HepG2 (cell line): ENCODE data around the gene LAMTOR1. TPM values are rescaled to one million over a fixed set of nuclear protein-coding genes. Genes with fewer than 3 reads are reported as not detected.

Source experiments
- ATAC-seq: fragments of 200-7000 bp; cut with Tn5 transposase; 3 replicates; pipeline ENCODE4 v1.9.1; 2020; ENCODE audit warnings: mild to moderate bottlenecking, moderate library complexity
- BruUV-seq: library from RNA; stranded (reverse); fragments of 400-500 nt; replicated peaks from 2 replicates; lab custom pipeline; 2021; lab: Mats Ljungman, UMichigan
- CTCF ChIA-PET: fragments of 300-600 bp; formaldehyde crosslinking; extraction: SDS; loops from one replicate; lab custom pipeline; 2021; ENCODE audit warnings: low total read pairs, inconsistent platforms, low intra/inter-chr PET ratio; lab: Yijun Ruan, JAX
- POLR2A ChIA-PET: fragments of 350-600 bp; sonication (Branson Sonifier 250); formaldehyde crosslinking; loops from one replicate; lab custom pipeline; 2020; ENCODE audit warnings: antibody characterized with exemption, inconsistent platforms; lab: Yijun Ruan, JAX
- DNase-seq: peaks from one replicate; pipeline ENCODE4 v3.0.0-alpha.2; 2015; ENCODE audit warnings: low spot score
- FAIRE-seq: peaks from 3 replicates; lab custom pipeline; 2011; peaks lifted over from hg19 to GRCh38; lab: Jason Lieb, UNC
- H2AFZ ChIP-seq: one replicate; pipeline ENCODE4 v1.6.1; 2011; ENCODE audit warnings: low read length, inconsistent platforms
- H3K27ac ChIP-seq: fragments of 300-600 bp; 3 replicates; pipeline ENCODE4 v1.8.0; 2011; ENCODE audit warnings: mixed run types, mild to moderate bottlenecking, mixed read lengths, low read length, inconsistent platforms; ENCODE audit not compliant: insufficient read depth; ENCODE audit errors: extremely low read length
- H3K27me3 ChIP-seq, 2 experiments: fragments of 200-600 bp in 1 of 2; 2 replicates in 1 of 2; 3 replicates in 1 of 2; pipeline versions ENCODE4 v1.6.0 to v1.8.0; 2011; ENCODE audit warnings: low read length in 2 of 2, mild to moderate bottlenecking in 2 of 2, moderate library complexity in 2 of 2, inconsistent platforms in 1 of 2; ENCODE audit not compliant: insufficient read depth in 2 of 2, control insufficient read depth in 1 of 2
- H3K36me3 ChIP-seq, 2 experiments: fragments of 200-600 bp in 1 of 2; replicated peaks in 1 of 2; 2 replicates in 1 of 2; 3 replicates in 1 of 2; pipeline versions ENCODE4 v1.5.1 to v1.8.0; 2011; ENCODE audit warnings: low read length in 2 of 2, inconsistent platforms in 1 of 2; ENCODE audit not compliant: insufficient read depth in 2 of 2, control insufficient read depth in 1 of 2
- H3K4me1 ChIP-seq: 2 replicates; pipeline ENCODE4 v1.5.1; 2012; ENCODE audit warnings: low read length, inconsistent platforms; ENCODE audit not compliant: insufficient read depth
- H3K4me2 ChIP-seq: 2 replicates; pipeline ENCODE4 v1.6.0; 2011; ENCODE audit warnings: low read depth, low read length, inconsistent platforms
- H3K4me3 ChIP-seq, 3 experiments: fragments of 200-600 bp in 1 of 3; sonication (generic), shearing (Covaris generic) in 1 of 3; replicated peaks in 1 of 3; 2 replicates each; pipeline ENCODE4 v1.5.1; 2011 to 2016; ENCODE audit warnings: low read length in 3 of 3, inconsistent platforms in 2 of 3, low read depth in 2 of 3, mild to moderate bottlenecking in 2 of 3, control low read depth in 1 of 3, mixed read lengths in 1 of 3; ENCODE audit not compliant: insufficient read depth in 1 of 3
- H3K79me2 ChIP-seq: one replicate; pipeline ENCODE4 v1.6.1; 2011; ENCODE audit warnings: low read length, inconsistent platforms; ENCODE audit not compliant: insufficient read depth
- H3K9ac ChIP-seq: 2 replicates; pipeline ENCODE4 v1.6.0; 2011; ENCODE audit warnings: mild to moderate bottlenecking, low read depth, low read length, inconsistent platforms; ENCODE audit not compliant: insufficient read depth
- H3K9me3 ChIP-seq: 2 replicates; pipeline ENCODE4 v1.5.1; 2012; ENCODE audit warnings: mild to moderate bottlenecking, low read length
- H4K20me1 ChIP-seq: 2 replicates; pipeline ENCODE4 v1.6.0; 2011; ENCODE audit warnings: inconsistent platforms, mild to moderate bottlenecking, low read length, moderate library complexity; ENCODE audit not compliant: insufficient read depth
- CCDC6 ChIP-seq: sonication (generic); formaldehyde crosslinking; IDR thresholded peaks from 2 replicates; pipeline ENCODE4 v1.8.1; 2022; ENCODE audit warnings: mild to moderate bottlenecking, missing genetic modification reagents, moderate library complexity
- CHCHD3 ChIP-seq: sonication (generic); formaldehyde crosslinking; IDR thresholded peaks from 2 replicates; pipeline ENCODE4 v1.8.0; 2022; ENCODE audit warnings: mild to moderate bottlenecking, missing genetic modification reagents, moderate library complexity
- GABPB1 ChIP-seq: IDR thresholded peaks from 2 replicates; pipeline ENCODE4 v1.6.1; 2016; ENCODE audit warnings: mild to moderate bottlenecking, missing genetic modification reagents, moderate library complexity, missing compliant biosample characterization
- HMG20A ChIP-seq: IDR thresholded peaks from 2 replicates; pipeline ENCODE4 v1.6.1; 2016; ENCODE audit warnings: borderline replicate concordance
- KDM5A ChIP-seq: fragments of 200-600 bp; sonication (generic); IDR thresholded peaks from 2 replicates; pipeline ENCODE4 v1.7.0; 2018; ENCODE audit warnings: antibody characterized with exemption, mild to moderate bottlenecking, low read length, borderline replicate concordance
- MAFF ChIP-seq: IDR thresholded peaks from 2 replicates; pipeline ENCODE4 v1.6.1; 2011; ENCODE audit warnings: low read depth, low read length, improper control_type of control experiment
- MAFK ChIP-seq, 2 experiments: IDR thresholded peaks in 1 of 2; conservative IDR thresholded peaks in 1 of 2; 2 replicates each; pipeline ENCODE4 v1.6.1; 2011; ENCODE audit warnings: improper control_type of control experiment in 2 of 2, low read length in 2 of 2
- RBM22 ChIP-seq: fragments of 200-400 bp; formaldehyde crosslinking; optimal IDR thresholded peaks from 2 replicates; pipeline ENCODE3; 2017; ENCODE audit warnings: mild to moderate bottlenecking, low read length, moderate library complexity
- TBX2 ChIP-seq: sonication (generic); formaldehyde crosslinking; IDR thresholded peaks from 2 replicates; pipeline ENCODE4 v1.5.0; 2020; ENCODE audit warnings: missing genetic modification reagents, mild to moderate bottlenecking, borderline replicate concordance
- TCF7 ChIP-seq: sonication (generic); IDR thresholded peaks from 2 replicates; pipeline ENCODE4 v1.6.1; 2016; ENCODE audit warnings: antibody characterized with exemption, low read depth
- TGIF2 ChIP-seq: IDR thresholded peaks from 2 replicates; pipeline ENCODE4 v1.6.1; 2016; ENCODE audit warnings: control low read depth, missing compliant biosample characterization
- ZNF335 ChIP-seq: sonication (generic); formaldehyde crosslinking; IDR thresholded peaks from 2 replicates; pipeline ENCODE4 v1.4.0; 2020; ENCODE audit warnings: missing genetic modification reagents
- ZNF605 ChIP-seq: sonication (generic); formaldehyde crosslinking; IDR thresholded peaks from 2 replicates; pipeline ENCODE4 v1.8.0; 2022; ENCODE audit warnings: mild to moderate bottlenecking, missing genetic modification reagents
- WGBS: methylation state at CpG from one replicate; pipeline ENCODE4 v1.1.6; 2017; ENCODE audit warnings: low lambda C conversion rate; 5-methylcytosine and 5-hydroxymethylcytosine counted together
- in situ Hi-C: cut with HindIII; loops from 2 replicates; pipeline ENCODE4 v1.10.0; 2017; ENCODE audit warnings: low pct_unique_long_range_greater_than_20kb; ENCODE audit not compliant: extremely low pct_ligation_motif_present
- intact Hi-C: fragments of 100-400 bp; cut with micrococcal nuclease; formaldehyde crosslinking; loops from one replicate; pipeline ENCODE4 v1.10.0; 2022; ENCODE audit not compliant: unreplicated experiment
- polyA plus RNA-seq, 8 experiments: library from polyadenylated mRNA; depleted of rRNA in 3 of 8; stranded (reverse) in 7 of 8; unstranded in 1 of 8; fragments of >200 nt; fragmentation: Illumina TruSeq in 4 of 8; extraction: Trizol in 4 of 8; gene quantifications; 2 replicates each; pipeline versions ENCODE4 v1.2.1 to v1.2.3, GENCODE V29; 2011 to 2016; ENCODE audit warnings: low read depth in 4 of 8, missing spikeins in 1 of 8, mixed read lengths in 1 of 8; ENCODE audit not compliant: insufficient read depth in 1 of 8
- total RNA-seq, 5 experiments: library from RNA; depleted of rRNA; stranded (reverse); fragments of >200 nt; fragmentation: Illumina TruSeq; extraction: Trizol; gene quantifications; 2 replicates each; pipeline ENCODE4 v1.2.3, GENCODE V29; 2016; ENCODE audit warnings: low read depth in 1 of 5
- TF ChIP-seq, protein P1 (sequence below): sonication (generic); formaldehyde crosslinking; IDR thresholded peaks from 2 replicates; pipeline ENCODE4 v1.8.1; 2022; ENCODE audit warnings: low read depth, mild to moderate bottlenecking, missing genetic modification reagents
- TF ChIP-seq, protein P2 (sequence below): IDR thresholded peaks from 2 replicates; pipeline ENCODE4 v1.6.1; 2016; ENCODE audit warnings: mild to moderate bottlenecking
- TF ChIP-seq, protein P3 (sequence below): sonication (generic); formaldehyde crosslinking; IDR thresholded peaks from 2 replicates; pipeline ENCODE4 v1.5.0; 2020; ENCODE audit warnings: mild to moderate bottlenecking, low read depth, missing genetic modification reagents, borderline replicate concordance

Gene LAMTOR1
- total and polyA plus RNA-seq, 2 of the 13 experiments (the other 11 are each of a cell fraction or from before 2014, with no cell fraction given): 60.4 to 66.0 TPM

DNA sequence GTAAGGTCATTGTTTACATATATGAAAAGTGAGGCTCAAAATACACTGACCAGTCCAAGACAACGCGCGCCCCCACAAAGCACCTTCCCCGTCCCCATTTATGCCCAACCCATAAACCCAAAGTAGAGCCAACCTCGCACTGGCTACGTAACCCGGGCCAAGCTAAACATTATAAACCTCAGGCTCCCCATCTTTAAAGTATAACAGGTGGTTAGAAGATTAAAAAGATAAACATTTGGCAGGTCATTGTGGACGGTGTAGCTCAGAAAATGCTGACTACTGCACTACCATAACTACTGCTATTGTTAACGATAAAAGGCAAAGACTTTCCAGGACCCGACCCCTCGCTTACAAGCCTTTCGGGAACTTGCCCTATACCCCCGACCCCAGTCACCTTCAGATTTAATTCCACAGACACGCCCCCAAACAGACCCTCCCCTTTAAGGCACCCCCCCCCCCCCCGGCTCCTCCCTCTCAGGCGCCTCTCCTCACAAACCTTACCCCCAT, 23.2 kb downstream of the LAMTOR1 start:
- no peaks in the 10 kb centered on the region; a peak in 1 of 5 replicates for H3K27me3 ChIP-seq
- no TSS peak for BruUV-seq
- intact Hi-C loops: loop anchor here (1.0 to 2.0 kb wide), 2 partner anchors 23 to 39 kb away; partner anchors contain the start of gene LAMTOR1
- CTCF ChIA-PET: no interaction called here
- WGBS: 0% methylated on average over 16 of the region's 16 CpGs
- FAIRE-seq (no peak), DNase-seq (no peak), ATAC-seq (peak; percentile 5)
- peaks cover 0 to 10% of the 10 kb centered on the region in 2 experiments; a peak in 2 of 5 replicates for H3K36me3 ChIP-seq
- peak overlapping the region; percentile 86 for H3K27ac ChIP-seq
- H4K20me1 ChIP-seq: no peaks in the 10 kb centered on the region
- TF ChIP-seq TGIF2: 0 out of 2 replicates have a peak, but pooled peaks have one; percentile 35
- TF ChIP-seq GABPB1 (CRISPR knock-in tag): no peak
- TF ChIP-seq ZNF605: 0 out of 2 replicates have a peak, but pooled peaks have one; percentile 10
- no peak for TF ChIP-seq RBM22
- no peak for TF ChIP-seq CHCHD3
- peak; percentile 56; the same call in 1 of the 2 replicates for TF ChIP-seq KDM5A
- TF ChIP-seq, protein P1, sequence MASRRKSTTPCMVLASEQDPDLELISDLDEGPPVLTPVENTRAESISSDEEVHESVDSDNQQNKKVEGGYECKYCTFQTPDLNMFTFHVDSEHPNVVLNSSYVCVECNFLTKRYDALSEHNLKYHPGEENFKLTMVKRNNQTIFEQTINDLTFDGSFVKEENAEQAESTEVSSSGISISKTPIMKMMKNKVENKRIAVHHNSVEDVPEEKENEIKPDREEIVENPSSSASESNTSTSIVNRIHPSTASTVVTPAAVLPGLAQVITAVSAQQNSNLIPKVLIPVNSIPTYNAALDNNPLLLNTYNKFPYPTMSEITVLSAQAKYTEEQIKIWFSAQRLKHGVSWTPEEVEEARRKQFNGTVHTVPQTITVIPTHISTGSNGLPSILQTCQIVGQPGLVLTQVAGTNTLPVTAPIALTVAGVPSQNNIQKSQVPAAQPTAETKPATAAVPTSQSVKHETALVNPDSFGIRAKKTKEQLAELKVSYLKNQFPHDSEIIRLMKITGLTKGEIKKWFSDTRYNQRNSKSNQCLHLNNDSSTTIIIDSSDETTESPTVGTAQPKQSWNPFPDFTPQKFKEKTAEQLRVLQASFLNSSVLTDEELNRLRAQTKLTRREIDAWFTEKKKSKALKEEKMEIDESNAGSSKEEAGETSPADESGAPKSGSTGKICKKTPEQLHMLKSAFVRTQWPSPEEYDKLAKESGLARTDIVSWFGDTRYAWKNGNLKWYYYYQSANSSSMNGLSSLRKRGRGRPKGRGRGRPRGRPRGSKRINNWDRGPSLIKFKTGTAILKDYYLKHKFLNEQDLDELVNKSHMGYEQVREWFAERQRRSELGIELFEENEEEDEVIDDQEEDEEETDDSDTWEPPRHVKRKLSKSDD (CRISPR knock-in tag): no peak
- TF ChIP-seq HMG20A: no peak
- 0 out of 2 replicates have a peak, but pooled peaks have one; percentile 15 for TF ChIP-seq CCDC6 (CRISPR knock-in tag)
- TF ChIP-seq, protein P2, sequence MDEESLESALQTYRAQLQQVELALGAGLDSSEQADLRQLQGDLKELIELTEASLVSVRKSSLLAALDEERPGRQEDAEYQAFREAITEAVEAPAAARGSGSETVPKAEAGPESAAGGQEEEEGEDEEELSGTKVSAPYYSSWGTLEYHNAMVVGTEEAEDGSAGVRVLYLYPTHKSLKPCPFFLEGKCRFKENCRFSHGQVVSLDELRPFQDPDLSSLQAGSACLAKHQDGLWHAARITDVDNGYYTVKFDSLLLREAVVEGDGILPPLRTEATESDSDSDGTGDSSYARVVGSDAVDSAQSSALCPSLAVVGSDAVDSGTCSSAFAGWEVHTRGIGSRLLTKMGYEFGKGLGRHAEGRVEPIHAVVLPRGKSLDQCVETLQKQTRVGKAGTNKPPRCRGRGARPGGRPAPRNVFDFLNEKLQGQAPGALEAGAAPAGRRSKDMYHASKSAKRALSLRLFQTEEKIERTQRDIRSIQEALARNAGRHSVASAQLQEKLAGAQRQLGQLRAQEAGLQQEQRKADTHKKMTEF (CRISPR knock-in tag): no peak
- TF ChIP-seq ZNF335 (CRISPR knock-in tag): no peak
- TF ChIP-seq, protein P3, sequence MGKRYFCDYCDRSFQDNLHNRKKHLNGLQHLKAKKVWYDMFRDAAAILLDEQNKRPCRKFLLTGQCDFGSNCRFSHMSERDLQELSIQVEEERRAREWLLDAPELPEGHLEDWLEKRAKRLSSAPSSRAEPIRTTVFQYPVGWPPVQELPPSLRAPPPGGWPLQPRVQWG: no peak
- TF ChIP-seq TCF7: no peak
- peak; percentile 83 for TF ChIP-seq MAFF
- no peak for TF ChIP-seq TBX2
- peak; percentile 77 to 90 for TF ChIP-seq MAFK (conservative IDR thresholded peaks at IDR 0.05 in 1 of 2, IDR thresholded peaks at IDR 0.05 in 1 of 2; ENCODE audit: low read length in 2 of 2)
- peaks cover 47% of the 10 kb centered on the region for H3K79me2 ChIP-seq
- H3K4me1 ChIP-seq: peaks cover 24% of the 10 kb centered on the region
- H3K4me3 ChIP-seq: peak overlapping the region; percentile 71 to 92 (median 83)
- H3K9me3 ChIP-seq: no peaks in the 10 kb centered on the region
- H3K4me2 ChIP-seq: peak overlapping the region; percentile 82
- H3K9ac ChIP-seq: peak overlapping the region; percentile 77
- POLR2A ChIA-PET: interaction anchor here (0.7 to 0.9 kb wide), 2 partner anchors 13 to 158 kb away, joined by 4 read pairs; no protein-coding TSS in a partner anchor
- H2AFZ ChIP-seq: peak overlapping the region; percentile 44
- in situ Hi-C loops: no loop called here
